Thoracic aorta (tissue), 2 donors: ENCODE data around the gene ATP4A. TPM values are rescaled to one million over a fixed set of nuclear protein-coding genes. Genes with fewer than 3 reads are reported as not detected.

Experiments used
- ATAC-seq: fragments of 150-250 bp; one replicate; pipeline ENCODE4 v1.8.0; 2017; ENCODE audit warnings: low read depth; ENCODE audit not compliant: insufficient number of reproducible peaks, low FRiP score
- DNase-seq: peaks from one replicate; pipeline ENCODE4 v3.0.0-alpha.2; 2020; ENCODE audit warnings: low spot score
- H3K27ac ChIP-seq, 2 donors: fragments of 200-600 bp; sonication (generic); 1 replicate in 1 of 2; 2 replicates in 1 of 2; pipeline ENCODE4 v1.5.1; 2016; ENCODE audit warnings: mild to moderate bottlenecking in 2 of 2, moderate library complexity in 2 of 2
- H3K27me3 ChIP-seq: fragments of 200-600 bp; sonication (generic); replicated peaks from 2 replicates; pipeline ENCODE4 v1.6.0; 2016; ENCODE audit warnings: mild to moderate bottlenecking; ENCODE audit not compliant: insufficient read depth
- H3K36me3 ChIP-seq: fragments of 200-600 bp; sonication (generic); one replicate; pipeline ENCODE4 v1.5.1; 2016
- H3K4me1 ChIP-seq, 2 donors: fragments of 200-600 bp; sonication (generic); 1 replicate in 1 of 2; 2 replicates in 1 of 2; pipeline versions ENCODE4 v1.5.1 to v1.6.0; 2016; ENCODE audit warnings: low read depth in 2 of 2, mild to moderate bottlenecking in 1 of 2; ENCODE audit not compliant: control insufficient read depth in 1 of 2
- H3K4me3 ChIP-seq: fragments of 200-600 bp; sonication (generic); 2 replicates; pipeline ENCODE4 v1.5.1; 2016; ENCODE audit warnings: mild to moderate bottlenecking
- H3K9me3 ChIP-seq: fragments of 200-600 bp; sonication (generic); 2 replicates; pipeline ENCODE4 v1.5.1; 2016
- CTCF ChIP-seq: fragments of 200-600 bp; sonication (generic); IDR thresholded peaks from one replicate; pipeline ENCODE4 v1.5.1; 2019; ENCODE audit warnings: antibody characterized with exemption
- total RNA-seq, 2 donors: library from RNA; depleted of rRNA; stranded (reverse); fragments of >200 nt; gene quantifications; one replicate each; pipeline versions ENCODE4 v1.1.0 to v1.2.3, GENCODE V29; 2016

ATP4A gene
- total RNA-seq, 2 donors from 2014 or later = 0.35 TPM; not detected in 1

DNA sequence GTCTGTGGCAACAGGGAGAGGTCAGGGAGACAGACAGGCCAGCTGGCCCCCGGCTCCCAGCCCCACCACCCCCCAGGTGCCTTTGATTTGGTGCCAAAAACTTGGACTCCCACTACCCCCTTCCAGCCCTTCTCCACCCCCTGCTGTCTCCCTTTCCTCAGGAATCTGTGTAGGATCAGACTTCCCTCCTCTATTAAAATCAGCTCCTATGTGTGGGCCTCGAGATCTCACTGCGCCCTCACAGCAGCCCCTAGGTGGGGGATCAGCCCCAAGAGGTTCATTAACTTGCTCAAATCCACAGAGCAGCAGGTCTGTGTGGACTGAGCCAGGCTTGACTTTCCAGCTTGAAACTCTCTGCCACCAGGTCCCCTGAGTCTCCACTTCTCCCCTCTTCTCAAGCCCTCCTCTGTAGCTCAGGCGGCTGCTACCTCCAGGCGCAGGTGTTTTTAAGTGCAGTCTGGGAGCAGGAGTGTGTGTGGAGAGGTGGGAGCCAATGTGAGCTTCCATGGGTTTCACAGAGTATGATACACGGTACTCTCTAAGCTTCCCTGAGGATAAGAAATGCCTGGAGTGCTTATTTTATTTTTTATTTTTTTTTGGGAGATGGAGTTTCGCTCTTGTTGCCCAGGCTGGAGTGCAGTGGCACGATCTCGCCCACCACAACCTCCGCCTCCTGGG is 28.5 kb downstream of the ATP4A start:
- Histone ChIP-seq H3K9me3 (no peaks in the 10 kb centered on the region), H3K4me3 (no peak overlapping the region), H3K4me1 (peaks cover 0 to 4% of the 10 kb centered on the region in 2 donors), H3K27me3 (no peaks in the 10 kb centered on the region), H3K27ac (no peak overlapping the region), H3K36me3 (no peaks in the 10 kb centered on the region)
- DNase-seq = no peak
- TF ChIP-seq CTCF = no peak
- ATAC-seq = no peak

DNA sequence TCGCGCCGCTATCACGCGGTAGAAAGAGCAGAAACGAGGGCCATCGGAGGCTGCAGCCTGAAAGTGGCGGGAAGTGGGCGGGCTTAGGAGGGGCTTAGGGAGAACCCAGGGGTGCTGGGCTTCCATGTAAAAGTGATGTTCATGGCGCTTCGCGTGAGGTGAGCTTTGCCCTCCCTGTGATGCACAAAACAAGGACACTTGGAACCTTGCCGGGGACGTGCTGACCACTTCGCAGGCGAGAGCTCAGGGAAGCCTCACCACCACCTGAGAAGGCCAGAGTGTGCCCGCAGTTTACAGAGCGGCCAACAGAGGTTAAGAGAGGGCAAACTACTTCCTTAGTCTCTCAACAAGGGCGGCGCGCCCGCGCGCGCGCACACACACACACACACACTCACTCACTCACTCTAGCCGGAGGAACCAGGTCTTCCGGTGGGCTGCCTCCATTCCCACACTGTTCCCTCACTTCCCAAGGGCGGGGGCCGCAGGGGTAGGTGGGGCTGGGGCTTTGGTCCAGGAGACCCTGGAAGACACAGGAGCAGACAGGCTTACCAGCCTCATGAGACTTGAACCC is 29.6 kb downstream of the ATP4A start:
- no peak for ATAC-seq
- no peak overlapping the region for H3K27ac ChIP-seq
- no peaks in the 10 kb centered on the region for H3K27me3 ChIP-seq
- TF ChIP-seq CTCF = no peak
- no peaks in the 10 kb centered on the region for H3K36me3 ChIP-seq
- H3K4me3 ChIP-seq = no peak overlapping the region
- DNase-seq = no peak
- H3K4me1 ChIP-seq = peaks cover 0 to 4% of the 10 kb centered on the region in 2 donors
- no peaks in the 10 kb centered on the region for H3K9me3 ChIP-seq

GRCh38 chr19:35533201-35533821 is 30.1 kb downstream of the ATP4A start, which contains the start of gene GAPDHS:
GAPDHS (plus strand) TSS chr19:35533456; CDS start chr19:35533528, 72 bp downstream.
- ATAC-seq = no peak
- Histone ChIP-seq H3K27me3 (no peaks in the 10 kb centered on the region), H3K4me1 (peaks cover 0 to 4% of the 10 kb centered on the region in 2 donors), H3K9me3 (no peaks in the 10 kb centered on the region), H3K27ac (no peak within 1 kb of the TSS), H3K36me3 (no peaks in the 10 kb centered on the region), H3K4me3 (no peak within 1 kb of the TSS)
- DNase-seq = no peak
- no peak for TF ChIP-seq CTCF

GRCh38 chr19:35531291-35531690 is 32.2 kb downstream of the ATP4A start:
- H3K27me3 ChIP-seq = no peaks in the 10 kb centered on the region
- H3K9me3 ChIP-seq = no peaks in the 10 kb centered on the region
- peaks cover 0 to 4% of the 10 kb centered on the region in 2 donors for H3K4me1 ChIP-seq
- H3K27ac ChIP-seq = no peak overlapping the region
- H3K36me3 ChIP-seq = no peaks in the 10 kb centered on the region
- DNase-seq = no peak
- no peak for ATAC-seq
- no peak for TF ChIP-seq CTCF
- H3K4me3 ChIP-seq = no peak overlapping the region
